HUES6 (cell line): ENCODE data around the gene UMODL1.

Experiments used
- H3K27ac ChIP-seq: 2 replicates; pipeline ENCODE4 v1.7.0; 2013; ENCODE audit warnings: low read depth, mild to moderate bottlenecking, low read length, inconsistent platforms
- H3K27me3 ChIP-seq: 2 replicates; pipeline ENCODE4 v1.6.1; 2013; ENCODE audit warnings: low read length; ENCODE audit not compliant: control insufficient read depth, insufficient read depth
- H3K36me3 ChIP-seq: 2 replicates; pipeline ENCODE4 v1.6.1; 2013; ENCODE audit warnings: low read length; ENCODE audit not compliant: control insufficient read depth, insufficient read depth
- H3K4me1 ChIP-seq: 2 replicates; pipeline ENCODE4 v1.6.1; 2013; ENCODE audit warnings: low read length; ENCODE audit not compliant: control insufficient read depth, insufficient read depth
- H3K4me3 ChIP-seq: 2 replicates; pipeline ENCODE4 v1.5.1; 2013; ENCODE audit warnings: low read depth, low read length
- H3K9ac ChIP-seq: one replicate; pipeline ENCODE4 v1.6.1; 2013; ENCODE audit warnings: mild to moderate bottlenecking, low read length
- H3K9me3 ChIP-seq: 2 replicates; pipeline ENCODE4 v1.6.1; 2013; ENCODE audit warnings: low read depth, low read length; ENCODE audit not compliant: control insufficient read depth, insufficient read depth

UMODL1 gene

GRCh38 chr21:42060166-42060565, 11.0 kb upstream of the UMODL1 start:
- H3K4me1 ChIP-seq = peaks cover 46% of the 10 kb centered on the region
- no peak overlapping the region for H3K27ac ChIP-seq
- H3K27me3 ChIP-seq = no peaks in the 10 kb centered on the region; the same call in 1 of the 2 replicates

GRCh38 chr21:42061195-42061985, 9.7 kb upstream of the UMODL1 start:
- H3K9me3 ChIP-seq = no peaks in the 10 kb centered on the region
- H3K4me1 ChIP-seq = peaks cover 43% of the 10 kb centered on the region
- H3K9ac ChIP-seq = no peak overlapping the region
- H3K27ac ChIP-seq = no peak overlapping the region
- H3K36me3 ChIP-seq = no peaks in the 10 kb centered on the region
- H3K27me3 ChIP-seq = no peaks in the 10 kb centered on the region; the same call in 1 of the 2 replicates
- H3K4me3 ChIP-seq = no peak overlapping the region

More at GRCh38 chr21:42060166-42060565, 11.0 kb upstream of the UMODL1 start:
- H3K4me3 ChIP-seq = no peak overlapping the region
- no peak overlapping the region for H3K9ac ChIP-seq
- no peaks in the 10 kb centered on the region for H3K36me3 ChIP-seq
- H3K9me3 ChIP-seq = no peaks in the 10 kb centered on the region

DNA sequence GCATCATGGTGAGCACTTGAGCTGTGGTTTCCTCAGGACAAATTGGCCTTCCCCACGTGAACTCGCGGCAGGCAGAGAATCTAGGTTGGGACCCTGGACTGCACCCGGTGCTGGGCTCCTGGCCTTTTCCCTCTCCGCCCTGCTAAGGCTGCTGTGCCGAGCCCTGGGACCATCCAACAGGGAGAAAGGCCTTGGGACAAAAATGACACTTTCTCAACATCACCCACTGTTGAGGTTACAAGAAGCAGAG, 9.2 kb upstream of the UMODL1 start:
- H3K9ac ChIP-seq = no peak overlapping the region

DNA sequence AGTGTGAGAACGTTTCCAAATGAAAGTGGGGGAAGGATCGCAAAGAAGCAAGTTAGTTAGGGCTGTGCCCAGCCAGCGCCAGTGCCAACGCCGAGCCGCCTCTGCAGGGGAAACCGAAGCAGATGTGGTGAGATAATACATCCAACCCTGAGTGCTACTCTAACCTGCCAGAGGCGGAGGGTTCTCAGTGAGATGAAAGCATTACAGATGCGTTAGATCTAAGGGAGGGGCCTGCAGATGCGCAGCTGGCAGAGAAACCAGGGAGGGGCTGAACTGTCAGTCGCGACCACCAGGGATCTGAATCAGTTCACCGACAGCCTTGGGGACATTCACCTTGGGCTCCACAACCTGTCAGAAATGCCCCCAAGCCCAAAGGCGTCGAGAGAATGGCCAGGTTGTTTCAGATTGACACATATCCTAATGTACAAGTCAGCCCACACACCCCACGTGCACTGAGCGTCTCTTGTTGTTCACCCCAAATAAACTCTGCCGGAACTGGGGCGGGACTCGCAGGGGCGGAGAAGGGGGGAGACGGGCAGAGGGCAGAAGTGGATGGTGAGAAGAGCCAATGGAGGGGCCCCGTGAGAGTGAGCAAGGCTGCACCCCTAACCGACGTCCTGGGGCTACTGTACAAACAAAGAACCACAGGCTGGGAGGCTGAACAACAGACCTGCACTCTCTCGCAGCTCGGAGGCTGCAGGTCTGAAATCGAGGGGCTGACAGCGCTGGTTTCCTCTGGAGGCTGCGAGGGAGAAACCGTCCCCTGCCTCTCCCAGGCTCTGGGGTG, 8.7 kb upstream of the UMODL1 start:
- Histone ChIP-seq H3K4me3 (no peak overlapping the region), H3K27ac (no peak overlapping the region), H3K9me3 (no peaks in the 10 kb centered on the region), H3K4me1 (peaks cover 34% of the 10 kb centered on the region), H3K36me3 (no peaks in the 10 kb centered on the region), H3K27me3 (no peaks in the 10 kb centered on the region; the same call in 1 of the 2 replicates), H3K9ac (no peak overlapping the region)

More for the DNA sequence above, 9.2 kb upstream of the UMODL1 start:
- no peak overlapping the region for H3K27ac ChIP-seq
- no peak overlapping the region for H3K4me3 ChIP-seq
- no peaks in the 10 kb centered on the region for H3K9me3 ChIP-seq
- H3K27me3 ChIP-seq = no peaks in the 10 kb centered on the region; the same call in 1 of the 2 replicates
- no peaks in the 10 kb centered on the region for H3K36me3 ChIP-seq
- peaks cover 37% of the 10 kb centered on the region for H3K4me1 ChIP-seq

DNA sequence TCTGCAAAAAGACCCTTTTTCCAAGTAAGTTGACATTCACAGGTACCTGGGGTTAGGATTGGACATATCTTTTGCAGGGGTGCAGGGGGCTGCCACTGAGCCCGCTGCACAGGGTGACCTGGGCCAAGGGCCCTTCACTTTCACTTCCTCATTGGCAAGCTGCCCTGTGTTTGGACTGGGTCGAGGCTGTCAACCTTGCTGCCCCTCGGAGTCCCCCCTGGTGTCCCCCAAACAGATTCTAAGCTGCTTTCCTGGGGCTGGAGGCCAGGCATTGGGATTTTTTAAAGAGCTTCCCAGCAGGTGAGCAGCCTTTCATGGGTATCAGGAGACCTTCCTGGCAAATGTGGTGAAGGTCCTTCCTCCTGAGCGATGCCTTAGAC, 7.9 kb upstream of the UMODL1 start:
- H3K27me3 ChIP-seq = no peaks in the 10 kb centered on the region; the same call in 1 of the 2 replicates
- peaks cover 38% of the 10 kb centered on the region for H3K4me1 ChIP-seq
- no peaks in the 10 kb centered on the region for H3K36me3 ChIP-seq
- H3K9me3 ChIP-seq = no peaks in the 10 kb centered on the region
- no peak overlapping the region for H3K9ac ChIP-seq
- no peak overlapping the region for H3K4me3 ChIP-seq
- H3K27ac ChIP-seq = no peak overlapping the region

- no peaks in the 10 kb centered on the region for H3K36me3 ChIP-seq
- no peak overlapping the region for H3K27ac ChIP-seq
- no peak overlapping the region for H3K4me3 ChIP-seq
- no peaks in the 10 kb centered on the region; the same call in 1 of the 2 replicates for H3K27me3 ChIP-seq
- peaks cover 38% of the 10 kb centered on the region for H3K4me1 ChIP-seq
- H3K9ac ChIP-seq = no peak overlapping the region
- H3K9me3 ChIP-seq = no peaks in the 10 kb centered on the region
Observed at GRCh38 chr21:42063571-42064521, 7.3 kb upstream of the UMODL1 start.

GRCh38 chr21:42066521-42066920, 4.6 kb upstream of the UMODL1 start:
- H3K27ac ChIP-seq = no peak overlapping the region
- no peak overlapping the region for H3K9ac ChIP-seq
- no peaks in the 10 kb centered on the region for H3K9me3 ChIP-seq
- no peak overlapping the region for H3K4me3 ChIP-seq
- H3K36me3 ChIP-seq = no peaks in the 10 kb centered on the region
- no peaks in the 10 kb centered on the region; the same call in 1 of the 2 replicates for H3K27me3 ChIP-seq
- H3K4me1 ChIP-seq = peaks cover 33% of the 10 kb centered on the region

- H3K27me3 ChIP-seq = no peaks in the 10 kb centered on the region
- no peak overlapping the region for H3K4me3 ChIP-seq
- no peaks in the 10 kb centered on the region for H3K36me3 ChIP-seq
- no peak overlapping the region for H3K27ac ChIP-seq
- peaks cover 24% of the 10 kb centered on the region for H3K4me1 ChIP-seq
- no peak overlapping the region for H3K9ac ChIP-seq
- H3K9me3 ChIP-seq = no peaks in the 10 kb centered on the region
Observed at GRCh38 chr21:42067531-42068255, 3.4 kb upstream of the UMODL1 start.

- Histone ChIP-seq H3K9me3 (no peaks in the 10 kb centered on the region), H3K4me3 (no peak overlapping the region), H3K27ac (no peak overlapping the region), H3K9ac (no peak overlapping the region), H3K27me3 (no peaks in the 10 kb centered on the region), H3K36me3 (no peaks in the 10 kb centered on the region), H3K4me1 (peaks cover 19% of the 10 kb centered on the region)
Observed at GRCh38 chr21:42068256-42068545, 2.9 kb upstream of the UMODL1 start.

- Histone ChIP-seq H3K27me3 (no peaks in the 10 kb centered on the region), H3K9me3 (no peaks in the 10 kb centered on the region), H3K4me1 (peaks cover 15% of the 10 kb centered on the region; the same call in 1 of the 2 replicates), H3K9ac (no peak overlapping the region), H3K36me3 (no peaks in the 10 kb centered on the region), H3K4me3 (no peak overlapping the region), H3K27ac (no peak overlapping the region)
Observed at GRCh38 chr21:42068592-42068991, 2.5 kb upstream of the UMODL1 start.
